Measurements from ENCODE around the gene GRB10.

GRCh38 chr7:50743893-50744292 is 38.8 kb downstream of the GRB10 start:
- TF ChIP-seq CTCF (IDR thresholded peaks at IDR 0.05) (no peak), POLR2A (IDR thresholded peaks at IDR 0.05) (no peak)
